HG03354 (cell line): ENCODE results near the gene NUDT6.
"Not testable (repeated sequence)": the region's sequence is repeated elsewhere in the genome, so short reads cannot be mapped to it uniquely, and the experiment has no call there.

Source experiments
- ATAC-seq: cut with Tn5 transposase; IDR thresholded peaks from one replicate; pipeline ENCODE4 v1.9.1; 2021; ENCODE audit warnings: mild to moderate bottlenecking; ENCODE audit not compliant: unreplicated experiment, poor library complexity, severe bottlenecking

NUDT6 gene

GRCh38 chr4:122882857-122883735 is 39.3 kb downstream of the NUDT6 start:
- no peak for ATAC-seq

GRCh38 chr4:122879001-122879400 is 43.4 kb downstream of the NUDT6 start:
- ATAC-seq = no peak

GRCh38 chr4:122876456-122876855 is 45.9 kb downstream of the NUDT6 start:
- no peak for ATAC-seq

GRCh38 chr4:122875949-122876348 is 46.4 kb downstream of the NUDT6 start:
- no peak for ATAC-seq

GRCh38 chr4:122873821-122874593 is 48.4 kb downstream of the NUDT6 start:
- peak; percentile 83 for ATAC-seq

- ATAC-seq = no peak
Observed at GRCh38 chr4:122873146-122873545, 49.3 kb downstream of the NUDT6 start.

GRCh38 chr4:122868235-122868634 is 54.2 kb downstream of the NUDT6 start:
- ATAC-seq = not testable (repeated sequence)

GRCh38 chr4:122865425-122865824 is 57.0 kb downstream of the NUDT6 start:
- ATAC-seq = no peak

GRCh38 chr4:122863639-122864038 is 58.8 kb downstream of the NUDT6 start:
- no peak for ATAC-seq

GRCh38 chr4:122861172-122861943 is 61.0 kb downstream of the NUDT6 start:
- no peak for ATAC-seq

- ATAC-seq = no peak
Observed at GRCh38 chr4:122858705-122859104, 63.7 kb downstream of the NUDT6 start.

GRCh38 chr4:122857160-122857559 is 65.2 kb downstream of the NUDT6 start:
- no peak for ATAC-seq

- ATAC-seq = no peak
Observed at GRCh38 chr4:122855353-122855890, 67.0 kb downstream of the NUDT6 start.

- ATAC-seq = no peak
Observed at GRCh38 chr4:122854447-122855352, 67.7 kb downstream of the NUDT6 start.

GRCh38 chr4:122851568-122851967 is 70.8 kb downstream of the NUDT6 start:
- no peak for ATAC-seq

- not testable (repeated sequence) for ATAC-seq
Observed at GRCh38 chr4:122849789-122850188, 72.6 kb downstream of the NUDT6 start.

GRCh38 chr4:122847931-122848330 is 74.5 kb downstream of the NUDT6 start:
- ATAC-seq = no peak

- ATAC-seq = no peak
Observed at GRCh38 chr4:122845760-122846159, 76.6 kb downstream of the NUDT6 start.

GRCh38 chr4:122845066-122845465 is 77.3 kb downstream of the NUDT6 start:
- no peak for ATAC-seq
